Chondrocyte (in vitro differentiated cells): ENCODE results near the gene AHDC1. TPM values are rescaled to one million over a fixed set of nuclear protein-coding genes. Genes with fewer than 3 reads are reported as not detected.

Experiments used
- DNase-seq: peaks from one replicate; pipeline ENCODE4 v3.0.0; 2021; ENCODE audit warnings: mixed read lengths, low spot score
- H3K27ac Mint-ChIP-seq: one replicate; pipeline ENCODE4 v1.8.0; 2021; ENCODE audit warnings: mild to moderate bottlenecking, moderate library complexity, mixed read lengths; ENCODE audit not compliant: unreplicated experiment
- H3K27me3 Mint-ChIP-seq: 2 replicates; pipeline ENCODE4 v1.8.0; 2021; ENCODE audit warnings: low read depth, mixed read lengths
- H3K36me3 Mint-ChIP-seq: 2 replicates; pipeline ENCODE4 v1.8.0; 2021; ENCODE audit warnings: low read depth, mixed read lengths
- H3K4me1 Mint-ChIP-seq: 2 replicates; pipeline ENCODE4 v1.8.0; 2021; ENCODE audit warnings: low read depth, mild to moderate bottlenecking, mixed read lengths
- H3K4me3 Mint-ChIP-seq: one replicate; pipeline ENCODE4 v1.8.0; 2021; ENCODE audit warnings: mild to moderate bottlenecking, moderate library complexity, mixed read lengths; ENCODE audit not compliant: unreplicated experiment
- H3K9me3 Mint-ChIP-seq: 2 replicates; pipeline ENCODE4 v1.8.0; 2021; ENCODE audit warnings: low read depth, mixed read lengths
- total RNA-seq: library from RNA; stranded (reverse); gene quantifications from 3 replicates; pipeline ENCODE4 v1.2.1, GENCODE V29; 2021
- TF ChIP-seq, protein P1 (sequence below): fragments of 200-600 bp; sonication (generic); IDR thresholded peaks from 2 replicates; pipeline ENCODE4 v1.5.0; 2021; ENCODE audit warnings: antibody characterized with exemption, mild to moderate bottlenecking, moderate library complexity

The AHDC1 gene
- total RNA-seq, 1 donor from 2014 or later: 61.8 TPM

DNA sequence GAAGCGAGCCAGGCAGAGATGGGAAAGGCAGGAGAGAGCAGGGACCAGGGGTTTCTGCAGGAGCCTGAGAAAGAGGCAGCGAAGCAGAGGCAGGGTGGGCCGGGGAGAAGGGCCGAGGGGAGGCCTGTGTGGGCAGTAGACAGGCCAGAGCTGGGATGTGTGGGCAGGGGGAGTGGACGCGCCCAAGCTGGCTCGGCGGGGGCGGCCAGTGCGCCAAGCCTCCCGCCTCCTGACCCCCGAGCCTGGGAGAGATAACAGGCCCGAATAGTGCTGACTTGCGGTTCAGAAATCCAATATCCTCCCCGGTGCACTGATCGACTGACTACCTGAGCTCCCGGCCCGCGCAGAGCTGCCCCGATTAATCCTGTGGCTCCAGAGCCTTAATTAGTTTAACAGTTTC is 41.9 kb downstream of the AHDC1 start:
- H3K4me1 Mint-ChIP-seq: peaks cover 93% of the 10 kb centered on the region
- H3K4me3 Mint-ChIP-seq: peak overlapping the region; percentile 44
- H3K9me3 Mint-ChIP-seq: no peaks in the 10 kb centered on the region
- H3K27me3 Mint-ChIP-seq: no peaks in the 10 kb centered on the region
- peak overlapping the region; percentile 97 for H3K27ac Mint-ChIP-seq
- TF ChIP-seq, protein P1, sequence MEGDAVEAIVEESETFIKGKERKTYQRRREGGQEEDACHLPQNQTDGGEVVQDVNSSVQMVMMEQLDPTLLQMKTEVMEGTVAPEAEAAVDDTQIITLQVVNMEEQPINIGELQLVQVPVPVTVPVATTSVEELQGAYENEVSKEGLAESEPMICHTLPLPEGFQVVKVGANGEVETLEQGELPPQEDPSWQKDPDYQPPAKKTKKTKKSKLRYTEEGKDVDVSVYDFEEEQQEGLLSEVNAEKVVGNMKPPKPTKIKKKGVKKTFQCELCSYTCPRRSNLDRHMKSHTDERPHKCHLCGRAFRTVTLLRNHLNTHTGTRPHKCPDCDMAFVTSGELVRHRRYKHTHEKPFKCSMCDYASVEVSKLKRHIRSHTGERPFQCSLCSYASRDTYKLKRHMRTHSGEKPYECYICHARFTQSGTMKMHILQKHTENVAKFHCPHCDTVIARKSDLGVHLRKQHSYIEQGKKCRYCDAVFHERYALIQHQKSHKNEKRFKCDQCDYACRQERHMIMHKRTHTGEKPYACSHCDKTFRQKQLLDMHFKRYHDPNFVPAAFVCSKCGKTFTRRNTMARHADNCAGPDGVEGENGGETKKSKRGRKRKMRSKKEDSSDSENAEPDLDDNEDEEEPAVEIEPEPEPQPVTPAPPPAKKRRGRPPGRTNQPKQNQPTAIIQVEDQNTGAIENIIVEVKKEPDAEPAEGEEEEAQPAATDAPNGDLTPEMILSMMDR: no peak
- H3K36me3 Mint-ChIP-seq: no peaks in the 10 kb centered on the region
- no peak for DNase-seq

DNA sequence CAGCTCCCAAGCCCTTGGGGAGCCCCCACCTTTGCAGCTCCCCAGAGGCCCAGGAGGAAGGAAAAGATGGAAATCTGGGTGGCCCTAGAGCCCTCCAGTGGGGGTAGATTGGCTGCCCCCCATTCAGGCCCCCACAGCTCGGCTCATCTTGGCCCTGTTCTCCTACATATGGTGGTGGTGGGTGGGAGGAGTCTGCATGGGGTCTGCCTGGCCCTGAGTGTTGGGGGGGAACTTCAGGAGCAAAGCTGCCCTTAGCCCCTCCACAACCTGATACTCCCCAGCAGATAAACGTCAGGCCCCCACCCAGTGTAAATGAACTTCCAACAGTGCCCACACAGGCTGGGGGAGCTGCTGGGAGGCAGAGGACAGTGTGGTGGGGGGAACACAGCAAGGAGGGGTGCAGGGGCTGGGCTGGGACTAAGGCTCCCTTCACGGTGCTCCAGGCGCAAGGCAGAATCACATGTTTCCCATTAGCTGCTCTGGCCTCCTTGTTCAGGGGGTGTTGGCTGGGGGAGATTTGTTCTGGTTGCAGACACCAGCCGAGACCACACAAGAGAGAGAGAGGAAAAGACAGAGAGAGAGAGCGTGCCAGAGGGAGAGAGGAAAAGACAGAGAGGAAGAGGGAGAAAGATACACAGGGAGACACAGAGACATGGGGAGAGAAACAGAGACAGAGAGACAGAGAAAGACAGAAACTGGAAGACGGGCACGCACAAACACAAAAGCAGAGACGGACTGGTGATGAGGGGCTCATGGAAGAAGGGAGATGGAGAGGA is 42.6 kb downstream of the AHDC1 start:
- peak overlapping the region; percentile 97 for H3K27ac Mint-ChIP-seq
- no peaks in the 10 kb centered on the region for H3K36me3 Mint-ChIP-seq
- H3K27me3 Mint-ChIP-seq: no peaks in the 10 kb centered on the region
- H3K9me3 Mint-ChIP-seq: no peaks in the 10 kb centered on the region
- TF ChIP-seq, protein P1: no peak
- DNase-seq: no peak
- H3K4me3 Mint-ChIP-seq: peak overlapping the region; percentile 44
- H3K4me1 Mint-ChIP-seq: peaks cover 92% of the 10 kb centered on the region

DNA sequence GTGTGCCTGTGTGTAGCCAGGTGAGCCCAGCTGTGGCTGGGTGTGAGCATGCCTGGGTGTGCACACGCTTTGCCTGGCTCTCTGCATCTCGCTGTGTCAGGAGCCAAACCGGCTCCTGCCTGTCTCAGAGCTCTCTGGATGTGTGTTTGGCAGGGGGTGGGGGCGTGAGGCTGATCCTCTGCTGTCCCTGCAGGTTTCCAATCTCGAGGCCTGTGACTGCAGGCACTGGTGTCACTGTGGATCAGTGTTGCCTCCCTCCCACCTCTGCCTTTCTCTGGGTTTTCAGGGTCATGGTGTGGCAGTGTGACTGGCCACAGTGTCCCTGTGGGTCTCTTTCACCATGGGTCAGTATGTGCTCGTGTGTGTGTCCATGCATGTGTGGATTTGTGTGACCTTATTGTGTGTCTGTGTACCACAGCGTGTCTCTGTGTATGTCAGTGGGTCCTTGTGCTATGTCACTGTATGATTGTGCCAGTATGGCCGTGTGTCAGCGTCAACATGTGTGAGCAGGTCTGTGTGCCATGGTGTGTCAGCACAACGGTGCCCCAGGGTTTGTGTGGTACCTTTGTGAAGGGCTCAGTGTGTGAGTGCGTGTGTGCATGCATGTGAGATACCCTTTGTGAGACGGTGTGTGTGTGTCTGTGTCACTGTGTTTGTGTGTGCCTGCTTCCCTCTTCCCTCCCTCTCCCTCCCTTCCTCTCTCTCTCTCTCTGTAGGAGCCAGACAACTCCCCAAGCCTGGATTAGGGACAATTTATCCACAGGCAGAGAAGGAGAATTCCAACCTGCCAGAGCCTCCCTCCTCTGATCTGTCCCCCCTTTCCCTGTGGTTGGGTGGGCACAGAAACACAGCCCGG is 43.4 kb downstream of the AHDC1 start:
- no peak for DNase-seq

DNA sequence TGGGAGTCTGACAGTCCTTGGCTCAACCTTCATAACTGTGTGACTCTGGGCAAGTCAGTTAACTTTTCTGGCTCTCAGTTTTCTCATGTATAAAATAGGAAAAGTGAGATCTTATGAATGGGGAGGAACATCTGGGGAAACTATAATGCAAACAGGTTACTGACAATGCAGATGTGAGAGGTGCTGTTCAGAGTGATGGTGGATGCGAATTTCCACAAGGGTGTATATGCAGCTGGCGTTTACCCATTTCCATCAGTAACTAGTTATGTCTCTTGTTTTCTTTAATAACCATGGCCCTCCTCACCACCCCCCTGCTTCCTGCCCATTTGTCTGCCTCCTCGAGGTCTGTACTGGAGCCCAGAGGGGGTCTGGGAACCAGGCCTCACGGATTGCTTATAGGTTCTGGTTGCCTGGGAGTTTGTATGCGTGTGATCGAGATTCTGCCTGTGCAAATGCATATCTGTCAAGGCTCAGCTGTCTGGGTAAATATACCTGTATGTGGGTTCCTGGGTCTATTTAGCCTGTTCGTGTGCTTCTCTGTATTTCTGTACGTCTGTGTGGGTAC is 44.4 kb downstream of the AHDC1 start:
- no peak for DNase-seq
- peak overlapping the region; percentile 97 for H3K27ac Mint-ChIP-seq
- TF ChIP-seq, protein P1: no peak
- H3K27me3 Mint-ChIP-seq: no peaks in the 10 kb centered on the region
- H3K4me1 Mint-ChIP-seq: peaks cover 94% of the 10 kb centered on the region
- peak overlapping the region; percentile 19 for H3K4me3 Mint-ChIP-seq
- H3K36me3 Mint-ChIP-seq: no peaks in the 10 kb centered on the region
- no peaks in the 10 kb centered on the region for H3K9me3 Mint-ChIP-seq

More for the DNA sequence above, 43.4 kb downstream of the AHDC1 start:
- H3K4me3 Mint-ChIP-seq: no peak overlapping the region
- H3K4me1 Mint-ChIP-seq: peaks cover 92% of the 10 kb centered on the region
- H3K9me3 Mint-ChIP-seq: no peaks in the 10 kb centered on the region
- no peaks in the 10 kb centered on the region for H3K27me3 Mint-ChIP-seq
- H3K36me3 Mint-ChIP-seq: no peaks in the 10 kb centered on the region
- H3K27ac Mint-ChIP-seq: peak overlapping the region; percentile 97
- TF ChIP-seq, protein P1: no peak
